Right lobe of liver (tissue), 6 donors: Measurements from ENCODE around the gene CIITA. TPM values are rescaled to one million over a fixed set of nuclear protein-coding genes. Genes with fewer than 3 reads are reported as not detected.

Source experiments
- ATAC-seq, 4 donors: fragments of 200-7000 bp; cut with Tn5 transposase; one replicate each; pipeline ENCODE4 v1.9.1; 2020; ENCODE audit warnings: mild to moderate bottlenecking in 4 of 4, moderate library complexity in 4 of 4
- DNase-seq, 3 donors: peaks; one replicate each; pipeline ENCODE4 v3.0.0-alpha.2; 2020
- H3K27ac ChIP-seq, 3 donors: fragments of 200-600 bp; one replicate each; pipeline ENCODE4 v1.8.0; 2022
- H3K27me3 ChIP-seq, 2 donors: fragments of 200-600 bp; one replicate each; pipeline ENCODE4 v1.8.0; 2022
- H3K36me3 ChIP-seq, 4 donors: fragments of 200-600 bp; sonication (generic) in 1 of 4; one replicate each; pipeline versions ENCODE4 v1.5.1 to v1.8.0; 2017 to 2022; ENCODE audit warnings: control low read depth in 1 of 4
- H3K4me1 ChIP-seq, 4 donors: fragments of 200-600 bp; sonication (generic) in 1 of 4; one replicate each; pipeline versions ENCODE4 v1.5.1 to v1.8.0; 2017 to 2022; ENCODE audit warnings: control low read depth in 1 of 4
- H3K4me3 ChIP-seq, 3 donors: fragments of 200-600 bp; one replicate each; pipeline ENCODE4 v1.8.0; 2022
- H3K9me3 ChIP-seq, 4 donors: fragments of 200-600 bp; sonication (generic) in 1 of 4; one replicate each; pipeline versions ENCODE4 v1.5.1 to v1.8.0; 2017 to 2022; ENCODE audit warnings: control low read depth in 1 of 4
- POLR2A ChIP-seq: fragments of 450-650 bp; IDR thresholded peaks from one replicate; pipeline ENCODE4 v1.6.1; 2017; ENCODE audit warnings: antibody characterized with exemption, mild to moderate bottlenecking
- WGBS: methylation state at CpG from one replicate; pipeline ENCODE4 v1.1.6; 2018; ENCODE audit warnings: low coverage, low lambda C conversion rate; ENCODE audit not compliant: insufficient coverage; ENCODE audit errors: missing lambda C conversion rate; 5-methylcytosine and 5-hydroxymethylcytosine counted together
- intact Hi-C, 2 donors: fragments of 100-400 bp; cut with DNase I; formaldehyde crosslinking; loops; one replicate each; pipeline versions ENCODE4 v1.11.2 to v1.14.1; 2022
- total RNA-seq, 6 experiments: library from RNA; depleted of rRNA in 2 of 6; stranded (reverse); fragments of >200 nt in 2 of 6; fragmentation: NEBNext Ultra II Directional in 3 of 6; extraction: Animal tissue kit (Norgen Biotek cat#: 25700) in 3 of 6; gene quantifications; one replicate each; pipeline versions ENCODE4 v1.1.0 to v1.2.4, GENCODE V29; 2016 to 2023
- TF ChIP-seq, protein P1 (sequence below), 4 donors: fragments of 200-600 bp in 3 of 4; fragments of 450-650 bp in 1 of 4; IDR thresholded peaks; one replicate each; pipeline versions ENCODE4 v1.5.1 to v1.8.0; 2016 to 2022; ENCODE audit warnings: antibody characterized with exemption in 4 of 4, mild to moderate bottlenecking in 2 of 4
- donor health status: DM: no; HTN: yes; CAD: no.
- donor health status: DM: no; HTN: no; CAD: no.
- donor health status: DM: no; HTN: no; CAD: no.
- donor health status: DM: no; HTN: yes; CAD: no.
- donor health status: DM: no; HTN: yes; CAD: no.

The CIITA gene
- total RNA-seq, 6 experiments from 2014 or later = 0.95 to 6.4 (median 3.3) TPM

DNA sequence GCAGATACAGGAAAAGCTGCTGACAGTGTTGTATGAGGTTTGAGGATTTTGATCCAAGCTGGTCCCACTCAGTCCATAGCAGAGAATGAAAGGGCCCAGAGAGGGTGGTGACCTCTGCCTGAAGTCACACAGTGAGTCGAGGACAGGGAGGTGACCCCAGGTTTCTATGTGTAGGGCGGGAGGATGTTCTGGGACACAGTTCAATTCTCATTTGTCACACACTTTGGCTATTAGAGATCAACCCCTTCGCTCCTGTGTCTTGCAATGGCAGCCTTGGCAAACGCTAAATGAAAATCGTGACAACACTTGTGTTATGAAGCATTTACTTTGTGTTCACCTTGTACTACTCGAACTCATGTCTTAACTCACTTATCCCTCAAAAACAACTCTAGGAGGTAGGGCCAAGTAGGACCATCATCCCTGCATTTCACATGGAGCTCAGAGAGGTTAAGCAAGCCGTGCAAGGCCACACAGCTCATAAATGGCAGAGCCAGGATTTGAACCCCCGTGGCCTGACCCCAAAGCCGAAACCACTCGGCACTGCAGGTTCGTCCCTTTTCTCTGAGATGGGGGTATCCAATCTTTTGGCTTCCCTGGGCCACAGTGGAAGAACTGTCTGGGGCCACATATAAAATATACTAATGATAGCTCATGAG is 55.1 kb downstream of the CIITA start:
- 84% methylated on average over 8 of the region's 11 CpGs for WGBS
- H3K4me1 ChIP-seq = peaks cover 0 to 62% (median 29%) of the 10 kb centered on the region in 4 donors
- no peak for TF ChIP-seq POLR2A
- TF ChIP-seq, protein P1, sequence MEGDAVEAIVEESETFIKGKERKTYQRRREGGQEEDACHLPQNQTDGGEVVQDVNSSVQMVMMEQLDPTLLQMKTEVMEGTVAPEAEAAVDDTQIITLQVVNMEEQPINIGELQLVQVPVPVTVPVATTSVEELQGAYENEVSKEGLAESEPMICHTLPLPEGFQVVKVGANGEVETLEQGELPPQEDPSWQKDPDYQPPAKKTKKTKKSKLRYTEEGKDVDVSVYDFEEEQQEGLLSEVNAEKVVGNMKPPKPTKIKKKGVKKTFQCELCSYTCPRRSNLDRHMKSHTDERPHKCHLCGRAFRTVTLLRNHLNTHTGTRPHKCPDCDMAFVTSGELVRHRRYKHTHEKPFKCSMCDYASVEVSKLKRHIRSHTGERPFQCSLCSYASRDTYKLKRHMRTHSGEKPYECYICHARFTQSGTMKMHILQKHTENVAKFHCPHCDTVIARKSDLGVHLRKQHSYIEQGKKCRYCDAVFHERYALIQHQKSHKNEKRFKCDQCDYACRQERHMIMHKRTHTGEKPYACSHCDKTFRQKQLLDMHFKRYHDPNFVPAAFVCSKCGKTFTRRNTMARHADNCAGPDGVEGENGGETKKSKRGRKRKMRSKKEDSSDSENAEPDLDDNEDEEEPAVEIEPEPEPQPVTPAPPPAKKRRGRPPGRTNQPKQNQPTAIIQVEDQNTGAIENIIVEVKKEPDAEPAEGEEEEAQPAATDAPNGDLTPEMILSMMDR (IDR thresholded peaks at IDR 0.05) = no peak
- H3K9me3 ChIP-seq = no peaks in the 10 kb centered on the region
- intact Hi-C loops = no loop called here
- no peaks in the 10 kb centered on the region for H3K27me3 ChIP-seq
- no peak overlapping the region for H3K27ac ChIP-seq
- H3K4me3 ChIP-seq = no peak overlapping the region
- ATAC-seq (no peak), DNase-seq (no peak)
- H3K36me3 ChIP-seq = peaks cover 0 to 11% (median 0%) of the 10 kb centered on the region in 4 donors

GRCh38 chr16:10932959-10933710 is 56.1 kb downstream of the CIITA start:
- TF ChIP-seq, protein P1 (IDR thresholded peaks at IDR 0.05) = no peak
- no peak for TF ChIP-seq POLR2A
- no peak for ATAC-seq
- 77% methylated on average over 4 of the region's 11 CpGs for WGBS

DNA sequence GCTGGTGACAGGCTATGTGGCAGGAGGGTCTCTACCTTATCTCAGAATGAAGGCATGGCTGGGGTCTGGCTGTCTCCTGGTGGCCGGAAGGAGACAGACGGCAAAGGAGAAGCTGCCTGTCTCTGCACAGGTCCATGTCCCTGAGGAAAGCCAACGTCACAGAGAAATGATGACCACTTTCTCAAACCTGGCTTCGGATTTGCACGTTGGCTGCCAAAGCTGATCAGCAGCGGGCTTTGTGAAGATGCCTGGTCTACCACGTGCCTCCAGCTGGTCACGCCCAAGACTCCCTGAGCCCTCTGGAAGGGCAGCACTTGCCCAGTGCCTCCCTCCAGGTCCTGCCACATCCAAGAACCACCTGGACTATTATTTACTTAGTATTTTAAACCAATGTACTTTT is 56.9 kb downstream of the CIITA start:
- DNase-seq = no peak
- TF ChIP-seq, protein P1 (IDR thresholded peaks at IDR 0.05) = no peak
- no peak for TF ChIP-seq POLR2A
- H3K4me1 ChIP-seq = peaks cover 0 to 66% (median 31%) of the 10 kb centered on the region in 4 donors

More at GRCh38 chr16:10932959-10933710, 56.1 kb downstream of the CIITA start:
- peaks cover 0 to 62% (median 29%) of the 10 kb centered on the region in 4 donors for H3K4me1 ChIP-seq
- H3K27me3 ChIP-seq = no peaks in the 10 kb centered on the region
- intact Hi-C loops = no loop called here
- no peak overlapping the region for H3K27ac ChIP-seq
- H3K9me3 ChIP-seq = no peaks in the 10 kb centered on the region
- no peak overlapping the region for H3K4me3 ChIP-seq
- H3K36me3 ChIP-seq = peaks cover 0 to 6% (median 0%) of the 10 kb centered on the region in 4 donors
- DNase-seq = no peak

DNA sequence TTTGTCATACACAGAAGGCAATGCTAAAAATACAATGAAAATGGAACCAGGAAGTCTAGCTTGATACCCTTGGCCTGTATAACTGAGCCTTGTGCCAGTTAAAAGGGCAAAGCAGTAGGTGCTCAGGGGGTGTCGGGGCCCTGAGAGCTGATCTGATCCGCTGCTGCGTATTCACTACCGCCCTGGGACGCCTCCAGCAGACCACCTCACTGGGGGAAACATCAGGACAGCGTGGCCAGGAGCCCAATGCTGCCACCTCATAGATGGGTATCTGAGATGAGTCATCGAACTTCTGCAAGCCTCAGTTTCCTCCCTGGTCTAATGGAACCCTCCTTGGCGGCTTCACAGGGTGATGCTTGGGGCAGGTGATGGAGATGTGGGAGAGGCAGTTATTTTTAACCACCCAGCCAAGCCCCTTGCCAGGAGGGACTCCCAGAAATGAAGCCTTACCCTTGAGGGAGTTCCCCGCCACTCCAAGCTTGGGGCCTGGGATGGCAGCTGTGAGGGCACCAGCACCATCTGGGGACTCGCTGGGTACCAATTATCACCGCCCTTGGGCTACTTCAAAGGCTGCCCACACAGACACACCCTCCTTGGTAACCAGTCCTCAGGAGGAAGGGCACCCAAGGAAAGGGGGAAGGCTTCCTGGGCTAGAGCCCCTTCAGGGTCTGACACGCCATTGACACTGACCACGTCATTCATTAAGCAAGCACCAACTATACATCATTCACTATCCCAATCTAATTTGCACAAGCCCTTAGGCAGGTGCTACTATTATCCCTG is 57.5 kb downstream of the CIITA start:
- intact Hi-C loops = no loop called here
- no peak for ATAC-seq
- TF ChIP-seq POLR2A = no peak
- TF ChIP-seq, protein P1 (IDR thresholded peaks at IDR 0.05) = no peak
- Histone ChIP-seq H3K36me3 (peaks cover 0 to 6% (median 0%) of the 10 kb centered on the region in 4 donors), H3K27me3 (no peaks in the 10 kb centered on the region), H3K4me1 (peaks cover 0 to 69% (median 32%) of the 10 kb centered on the region in 4 donors), H3K9me3 (no peaks in the 10 kb centered on the region), H3K27ac (no peak overlapping the region), H3K4me3 (no peak overlapping the region)
- WGBS = 83% methylated on average over 2 of the region's 13 CpGs
- DNase-seq = no peak

More for the DNA sequence above, 56.9 kb downstream of the CIITA start:
- Histone ChIP-seq H3K4me3 (no peak overlapping the region), H3K27me3 (no peaks in the 10 kb centered on the region), H3K9me3 (no peaks in the 10 kb centered on the region), H3K36me3 (peaks cover 0 to 6% (median 0%) of the 10 kb centered on the region in 4 donors), H3K27ac (no peak overlapping the region)
- 87% methylated on average over 6 of the region's 8 CpGs for WGBS
- no peak for ATAC-seq
- intact Hi-C loops = no loop called here
